Measurements from ENCODE around the gene ACTR1A.

Gene ACTR1A

GRCh38 chr10:102527546-102527945 lies 25.0 kb upstream of the ACTR1A start:
- peaks cover 5% of the 10 kb centered on the region for H3K36me3 Mint-ChIP-seq (ENCODE audit: low read depth)
- H3K9me3 Mint-ChIP-seq = no peaks in the 10 kb centered on the region
- no peak overlapping the region for H3K4me3 Mint-ChIP-seq

DNA sequence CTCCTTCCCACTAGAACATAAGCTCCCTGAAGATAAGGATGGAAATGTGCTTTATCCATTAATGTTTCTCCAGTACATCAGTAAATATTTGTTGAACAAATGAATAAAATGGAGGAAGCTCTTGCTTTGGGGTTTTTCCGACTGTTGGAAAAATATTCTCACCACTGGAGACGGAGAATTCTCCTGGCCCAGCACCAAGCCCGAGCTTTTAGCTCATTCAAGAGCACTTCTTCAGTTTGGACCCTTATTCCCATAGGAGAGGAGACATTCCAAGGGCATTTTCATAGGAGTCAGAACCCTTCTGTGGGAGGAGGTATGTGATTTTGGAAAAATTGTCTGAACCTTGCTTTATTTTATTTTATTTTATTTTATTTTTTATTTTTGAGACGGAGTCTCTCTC lies 22.2 kb upstream of the ACTR1A start:
- Mint-ChIP-seq H3K4me1 (ENCODE audit: low read depth) (peaks cover 4% of the 10 kb centered on the region), H3K9me3 (no peaks in the 10 kb centered on the region), H3K36me3 (ENCODE audit: low read depth) (peaks cover 7% of the 10 kb centered on the region), H3K27ac (no peak overlapping the region), H3K27me3 (ENCODE audit: low read depth) (no peaks in the 10 kb centered on the region), H3K4me3 (no peak overlapping the region)

More at GRCh38 chr10:102527546-102527945, 25.0 kb upstream of the ACTR1A start:
- Mint-ChIP-seq H3K27me3 (ENCODE audit: low read depth) (no peaks in the 10 kb centered on the region), H3K4me1 (ENCODE audit: low read depth) (peaks cover 4% of the 10 kb centered on the region), H3K27ac (no peak overlapping the region)

DNA sequence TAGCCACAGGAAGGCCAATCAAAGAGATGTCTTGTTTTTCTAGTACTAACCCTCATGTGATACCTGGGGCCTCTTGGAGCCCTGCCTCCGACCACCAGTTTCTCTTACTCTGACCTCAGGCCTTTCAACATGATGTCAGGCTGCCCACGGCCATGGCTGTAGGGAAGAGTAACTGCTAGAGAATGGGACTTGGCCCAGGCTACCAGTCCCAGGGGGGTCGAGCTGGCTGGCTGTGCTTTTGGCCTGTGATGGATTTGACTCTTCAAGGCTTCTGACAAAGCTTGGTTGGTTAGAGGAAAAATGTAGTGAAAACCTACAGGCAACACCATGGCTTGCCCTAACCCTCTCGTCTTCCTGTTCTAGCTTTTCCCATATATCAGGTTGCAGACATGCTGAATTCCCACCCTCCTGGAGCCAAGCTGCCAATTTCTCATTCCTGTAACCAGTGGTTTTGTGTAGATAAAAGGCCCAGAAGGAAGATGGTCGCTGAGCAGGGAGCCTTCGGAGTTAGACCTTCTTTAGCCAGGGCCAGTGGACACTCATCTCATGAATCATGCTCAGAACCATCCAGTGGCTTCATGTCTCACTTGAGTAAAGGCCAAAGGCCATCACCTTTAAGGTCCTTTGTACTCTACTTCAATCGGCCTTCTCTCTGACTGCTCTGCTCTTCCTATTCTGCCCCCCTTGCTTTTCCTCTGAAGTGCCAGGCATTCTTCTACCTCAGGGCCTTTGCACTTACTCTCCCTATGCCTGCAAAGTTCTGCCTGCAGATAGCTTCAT lies 20.9 kb upstream of the ACTR1A start:
- Mint-ChIP-seq H3K4me3 (no peak overlapping the region), H3K27ac (no peak overlapping the region), H3K27me3 (ENCODE audit: low read depth) (no peaks in the 10 kb centered on the region), H3K9me3 (no peaks in the 10 kb centered on the region), H3K4me1 (ENCODE audit: low read depth) (peaks cover 2% of the 10 kb centered on the region), H3K36me3 (ENCODE audit: low read depth) (peaks cover 7% of the 10 kb centered on the region)

- Mint-ChIP-seq H3K4me3 (no peak overlapping the region), H3K4me1 (ENCODE audit: low read depth) (peaks cover 2% of the 10 kb centered on the region), H3K9me3 (no peaks in the 10 kb centered on the region), H3K27me3 (ENCODE audit: low read depth) (no peaks in the 10 kb centered on the region), H3K36me3 (ENCODE audit: low read depth) (peaks cover 7% of the 10 kb centered on the region), H3K27ac (no peak overlapping the region)
Observed at GRCh38 chr10:102522874-102523249, 20.4 kb upstream of the ACTR1A start.

DNA sequence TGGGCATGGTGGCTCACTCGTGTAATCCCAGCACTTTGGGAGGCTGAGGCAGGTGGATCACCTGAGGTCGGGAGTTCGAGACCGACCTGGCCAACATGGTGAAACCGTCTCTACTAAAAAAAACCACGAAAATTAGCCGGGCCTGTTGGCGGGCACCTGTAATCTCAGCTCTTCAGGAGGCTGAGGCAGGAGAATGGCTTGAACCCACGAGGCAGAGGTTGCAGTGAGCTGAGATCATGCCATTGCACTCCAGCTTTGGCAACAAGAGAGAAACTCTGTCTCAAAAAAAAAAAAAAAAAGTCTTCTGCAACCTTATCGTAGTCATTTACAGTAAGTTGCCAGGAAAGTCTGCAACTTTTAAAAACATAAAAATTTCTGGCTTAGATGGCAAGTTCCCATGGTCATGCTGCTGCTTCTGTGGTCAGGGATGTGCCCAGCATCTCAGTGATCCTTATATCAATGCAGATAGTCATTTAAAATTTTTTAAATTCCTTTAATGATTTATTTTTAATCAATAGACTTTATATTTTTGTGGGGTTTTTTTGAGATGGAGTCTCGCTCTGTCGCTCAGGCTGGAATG lies 16.8 kb upstream of the ACTR1A start:
- Mint-ChIP-seq H3K27ac (no peak overlapping the region), H3K27me3 (ENCODE audit: low read depth) (no peaks in the 10 kb centered on the region), H3K4me3 (no peak overlapping the region), H3K36me3 (ENCODE audit: low read depth) (peaks cover 6% of the 10 kb centered on the region), H3K9me3 (no peaks in the 10 kb centered on the region), H3K4me1 (ENCODE audit: low read depth) (no peaks in the 10 kb centered on the region)

- H3K27ac Mint-ChIP-seq = no peak overlapping the region
- no peaks in the 10 kb centered on the region for H3K27me3 Mint-ChIP-seq (ENCODE audit: low read depth)
- H3K4me3 Mint-ChIP-seq = no peak overlapping the region
- H3K9me3 Mint-ChIP-seq = no peaks in the 10 kb centered on the region
- no peaks in the 10 kb centered on the region for H3K4me1 Mint-ChIP-seq (ENCODE audit: low read depth)
- H3K36me3 Mint-ChIP-seq (ENCODE audit: low read depth) = peaks cover 11% of the 10 kb centered on the region
Observed at GRCh38 chr10:102517553-102517952, 15.0 kb upstream of the ACTR1A start.

DNA sequence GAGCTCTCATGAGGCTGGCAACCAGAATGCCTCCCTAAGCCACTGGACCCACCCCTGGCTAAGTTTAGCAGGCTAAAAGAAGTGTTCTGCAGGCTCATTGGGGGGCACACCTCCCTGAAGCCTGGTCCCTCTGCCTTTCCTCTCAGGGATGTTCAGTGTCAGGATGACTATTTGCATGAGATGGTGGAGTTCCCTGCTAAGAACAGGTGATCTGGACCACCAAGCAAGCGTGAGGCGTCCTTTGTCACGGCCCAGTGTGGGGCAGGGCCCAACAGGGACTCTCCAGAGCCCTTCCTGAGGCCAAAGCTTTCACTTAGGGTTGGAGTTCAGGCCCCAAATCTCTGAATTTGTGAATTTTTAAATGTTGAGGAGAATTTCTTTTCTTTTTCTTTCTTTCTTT lies 13.2 kb upstream of the ACTR1A start:
- H3K36me3 Mint-ChIP-seq (ENCODE audit: low read depth) = peaks cover 14% of the 10 kb centered on the region
- no peak overlapping the region for H3K27ac Mint-ChIP-seq
- no peaks in the 10 kb centered on the region for H3K27me3 Mint-ChIP-seq (ENCODE audit: low read depth)

GRCh38 chr10:102514487-102515311 lies 12.2 kb upstream of the ACTR1A start:
- H3K27me3 Mint-ChIP-seq (ENCODE audit: low read depth) = no peaks in the 10 kb centered on the region

More for the DNA sequence above, 13.2 kb upstream of the ACTR1A start:
- H3K4me3 Mint-ChIP-seq = no peak overlapping the region
- no peaks in the 10 kb centered on the region for H3K9me3 Mint-ChIP-seq
- peaks cover 12% of the 10 kb centered on the region for H3K4me1 Mint-ChIP-seq (ENCODE audit: low read depth)

DNA sequence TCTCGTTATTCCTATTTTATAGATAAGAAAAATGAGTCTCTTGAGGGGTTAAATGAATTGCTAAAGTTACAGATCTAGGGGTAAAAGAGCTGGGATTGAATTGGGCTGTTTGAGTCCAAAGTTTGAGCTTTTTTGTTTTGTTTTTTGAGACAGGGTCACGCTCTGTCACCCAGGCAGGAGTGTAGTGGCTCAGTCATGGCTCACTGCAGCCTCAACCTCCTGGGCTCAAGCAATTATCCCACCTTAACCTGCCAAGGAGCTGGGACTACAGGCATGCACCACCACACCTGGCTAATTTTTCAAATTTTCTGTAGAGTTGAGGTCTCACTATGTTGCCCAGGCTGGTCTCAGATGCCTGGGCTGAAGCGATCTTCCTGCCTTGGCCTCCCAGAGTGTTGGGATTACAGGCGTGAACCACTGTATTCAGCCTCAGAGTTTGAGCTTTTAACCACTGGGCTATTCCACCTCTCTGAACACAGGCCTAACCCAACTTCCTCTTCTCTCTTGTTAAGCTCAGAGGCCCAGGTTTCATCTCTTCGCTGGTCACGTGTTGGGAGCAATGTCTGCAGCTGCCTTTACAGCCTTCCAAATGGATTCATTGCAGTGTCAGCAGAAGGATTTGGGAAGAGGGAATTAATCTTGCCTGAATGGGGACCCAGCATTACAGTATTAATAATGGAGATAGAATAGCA lies 9.2 kb upstream of the ACTR1A start:
- Mint-ChIP-seq H3K27me3 (ENCODE audit: low read depth) (no peaks in the 10 kb centered on the region), H3K4me1 (ENCODE audit: low read depth) (peaks cover 22% of the 10 kb centered on the region), H3K36me3 (ENCODE audit: low read depth) (peaks cover 26% of the 10 kb centered on the region), H3K27ac (peak overlapping the region; percentile 17), H3K9me3 (no peaks in the 10 kb centered on the region), H3K4me3 (no peak overlapping the region)

More at GRCh38 chr10:102514487-102515311, 12.2 kb upstream of the ACTR1A start:
- Mint-ChIP-seq H3K4me1 (ENCODE audit: low read depth) (peaks cover 12% of the 10 kb centered on the region), H3K36me3 (ENCODE audit: low read depth) (peaks cover 14% of the 10 kb centered on the region), H3K27ac (no peak overlapping the region), H3K9me3 (no peaks in the 10 kb centered on the region), H3K4me3 (no peak overlapping the region)

- no peak overlapping the region for H3K27ac Mint-ChIP-seq
Observed at GRCh38 chr10:102509387-102509786, 6.9 kb upstream of the ACTR1A start.

DNA sequence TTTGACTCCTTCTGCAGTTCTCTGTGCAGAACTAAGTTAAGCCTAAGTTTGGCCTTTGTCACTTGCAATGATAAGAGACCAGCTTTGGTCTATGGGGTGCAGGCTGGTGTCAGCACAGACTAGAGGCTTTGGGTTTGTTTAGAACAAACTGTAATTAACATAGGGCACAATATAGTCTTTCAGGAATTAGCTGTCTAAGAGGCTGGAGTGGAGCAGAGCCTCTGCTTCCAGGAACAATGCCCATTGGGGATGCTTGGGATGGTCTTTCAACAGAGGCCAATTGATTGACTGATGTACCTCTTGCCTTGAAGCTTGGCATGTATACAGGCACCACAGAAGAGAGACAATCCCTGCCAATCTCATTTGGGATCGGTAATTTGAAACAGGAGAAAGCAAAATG lies 6.0 kb upstream of the ACTR1A start:
- peaks cover 36% of the 10 kb centered on the region for H3K4me1 Mint-ChIP-seq (ENCODE audit: low read depth)
- H3K9me3 Mint-ChIP-seq = no peaks in the 10 kb centered on the region

More at GRCh38 chr10:102509387-102509786, 6.9 kb upstream of the ACTR1A start:
- H3K4me3 Mint-ChIP-seq = no peak overlapping the region
- H3K4me1 Mint-ChIP-seq (ENCODE audit: low read depth) = peaks cover 32% of the 10 kb centered on the region
- peaks cover 24% of the 10 kb centered on the region for H3K36me3 Mint-ChIP-seq (ENCODE audit: low read depth)
- H3K27me3 Mint-ChIP-seq (ENCODE audit: low read depth) = no peaks in the 10 kb centered on the region
- no peaks in the 10 kb centered on the region for H3K9me3 Mint-ChIP-seq

DNA sequence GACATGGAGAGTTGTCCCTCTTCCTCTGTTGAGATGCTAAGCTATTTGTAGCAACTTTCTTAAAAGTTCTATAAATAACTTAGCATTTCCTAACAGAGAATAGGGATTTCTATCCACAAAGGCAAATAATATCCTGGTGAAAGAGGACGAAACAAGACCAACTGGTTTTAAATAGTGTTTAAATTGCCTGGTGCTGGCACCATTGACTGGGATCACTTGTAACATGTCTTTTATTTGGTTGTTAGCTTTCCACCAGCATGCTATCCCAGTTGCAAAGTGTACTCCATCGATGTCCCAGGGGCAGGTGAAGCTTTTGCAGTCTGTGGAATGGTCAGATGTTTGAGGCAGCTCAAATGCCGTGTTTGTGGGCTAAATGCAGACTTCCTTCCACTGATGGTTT lies 5.0 kb upstream of the ACTR1A start:
- no peak overlapping the region for H3K4me3 Mint-ChIP-seq
- peaks cover 38% of the 10 kb centered on the region for H3K4me1 Mint-ChIP-seq (ENCODE audit: low read depth)
- H3K27ac Mint-ChIP-seq = no peak overlapping the region
- H3K36me3 Mint-ChIP-seq (ENCODE audit: low read depth) = peaks cover 19% of the 10 kb centered on the region
- no peaks in the 10 kb centered on the region for H3K9me3 Mint-ChIP-seq
- H3K27me3 Mint-ChIP-seq (ENCODE audit: low read depth) = no peaks in the 10 kb centered on the region

More for the DNA sequence above, 6.0 kb upstream of the ACTR1A start:
- Mint-ChIP-seq H3K27ac (no peak overlapping the region), H3K27me3 (ENCODE audit: low read depth) (no peaks in the 10 kb centered on the region), H3K36me3 (ENCODE audit: low read depth) (peaks cover 21% of the 10 kb centered on the region), H3K4me3 (no peak overlapping the region)

GRCh38 chr10:102505462-102506115 lies 3.1 kb upstream of the ACTR1A start:
- no peak overlapping the region for H3K27ac Mint-ChIP-seq
- H3K4me3 Mint-ChIP-seq = no peak overlapping the region
- H3K9me3 Mint-ChIP-seq = no peaks in the 10 kb centered on the region
- H3K27me3 Mint-ChIP-seq (ENCODE audit: low read depth) = no peaks in the 10 kb centered on the region
- H3K4me1 Mint-ChIP-seq (ENCODE audit: low read depth) = peaks cover 27% of the 10 kb centered on the region
- peaks cover 14% of the 10 kb centered on the region for H3K36me3 Mint-ChIP-seq (ENCODE audit: low read depth)

GRCh38 chr10:102504976-102505300 lies 2.4 kb upstream of the ACTR1A start:
- peaks cover 14% of the 10 kb centered on the region for H3K36me3 Mint-ChIP-seq (ENCODE audit: low read depth)
- H3K27me3 Mint-ChIP-seq (ENCODE audit: low read depth) = no peaks in the 10 kb centered on the region

More at GRCh38 chr10:102504976-102505300, 2.4 kb upstream of the ACTR1A start:
- Mint-ChIP-seq H3K4me1 (ENCODE audit: low read depth) (peaks cover 27% of the 10 kb centered on the region), H3K9me3 (no peaks in the 10 kb centered on the region), H3K27ac (peak overlapping the region; percentile 81), H3K4me3 (no peak overlapping the region)
